Measurements from ENCODE around the gene DCST2. TPM values are rescaled to one million over a fixed set of nuclear protein-coding genes. Genes with fewer than 3 reads are reported as not detected.

The DCST2 gene
- total RNA-seq, 1 experiment from 2014 or later, result 0.18 TPM

GRCh38 chr1:155077346-155077745 is 43.8 kb upstream of the DCST2 start:
- no peak for DNase-seq
- Histone ChIP-seq H2AFZ (ENCODE audit: low read length) (no peak overlapping the region), H3K36me3 (ENCODE audit: low read depth, low read length) (no peaks in the 10 kb centered on the region), H3K79me2 (ENCODE audit: low read length) (no peaks in the 10 kb centered on the region), H3K9ac (ENCODE audit: low read length) (no peak overlapping the region), H3K4me3 (ENCODE audit: low read length) (no peak overlapping the region), H4K20me1 (ENCODE audit: low read length) (no peaks in the 10 kb centered on the region), H3K9me3 (ENCODE audit: low read length) (no peaks in the 10 kb centered on the region), H3K27me3 (ENCODE audit: low read length) (peaks cover 35% of the 10 kb centered on the region), H3K27ac (ENCODE audit: low read length) (no peak overlapping the region), H3K9me2 (replicated peaks; ENCODE audit: low read length) (no peaks in the 10 kb centered on the region), H3F3A (ENCODE audit: low read length, unreplicated experiment) (no peaks in the 10 kb centered on the region), H3K4me1 (ENCODE audit: insufficient read depth, low read length) (peaks cover 44% of the 10 kb centered on the region), H3K4me2 (ENCODE audit: low read length) (no peak overlapping the region)
- intact Hi-C loops (cut with micrococcal nuclease), result no loop called here
- CTCF ChIA-PET, result no interaction called here
- no TSS peak for BruUV-seq (replicated peaks)
- POLR2A ChIA-PET (ENCODE audit: unreplicated experiment), result interaction anchor here (0.5 kb wide), 1 partner anchor 24 kb away, joined by 12 read pairs; no protein-coding TSS in a partner anchor
- no peak for TF ChIP-seq CTCF (conservative IDR thresholded peaks at IDR 0.05; ENCODE audit: low read depth, low read length)
- TF ChIP-seq EZH2 (IDR thresholded peaks at IDR 0.05; ENCODE audit: low read length, unreplicated experiment), result no peak
- no peak for TF ChIP-seq EZH2phosphoT487 (IDR thresholded peaks at IDR 0.05; ENCODE audit: borderline replicate concordance, low read length)
- ATAC-seq, result no peak

- no peak for TF ChIP-seq CTCF (conservative IDR thresholded peaks at IDR 0.05; ENCODE audit: low read depth, low read length)
- no peak for TF ChIP-seq EZH2 (IDR thresholded peaks at IDR 0.05; ENCODE audit: low read length, unreplicated experiment)
- TF ChIP-seq EZH2phosphoT487 (IDR thresholded peaks at IDR 0.05; ENCODE audit: borderline replicate concordance, low read length), result no peak
- Histone ChIP-seq H3K4me2 (ENCODE audit: low read length) (no peak overlapping the region), H3K9me3 (ENCODE audit: low read length) (no peaks in the 10 kb centered on the region), H3K36me3 (ENCODE audit: low read depth, low read length) (no peaks in the 10 kb centered on the region), H3K9ac (ENCODE audit: low read length) (no peak overlapping the region), H4K20me1 (ENCODE audit: low read length) (no peaks in the 10 kb centered on the region), H3K9me2 (replicated peaks; ENCODE audit: low read length) (no peaks in the 10 kb centered on the region), H3F3A (ENCODE audit: low read length, unreplicated experiment) (no peaks in the 10 kb centered on the region), H3K27ac (ENCODE audit: low read length) (no peak overlapping the region), H3K4me3 (ENCODE audit: low read length) (no peak overlapping the region), H3K27me3 (ENCODE audit: low read length) (peaks cover 25% of the 10 kb centered on the region), H3K4me1 (ENCODE audit: insufficient read depth, low read length) (peaks cover 36% of the 10 kb centered on the region), H2AFZ (ENCODE audit: low read length) (no peak overlapping the region), H3K79me2 (ENCODE audit: low read length) (no peaks in the 10 kb centered on the region)
- CTCF ChIA-PET, result no interaction called here
- BruUV-seq (replicated peaks), result no TSS peak
- intact Hi-C loops (cut with micrococcal nuclease), result no loop called here
- POLR2A ChIA-PET (ENCODE audit: unreplicated experiment), result interaction anchor here (0.6 kb wide), 1 partner anchor 28 kb away, joined by 4 read pairs; no protein-coding TSS in a partner anchor
- ATAC-seq, result no peak
- no peak for DNase-seq
Observed at GRCh38 chr1:155076371-155076770, 42.8 kb upstream of the DCST2 start.

DNA sequence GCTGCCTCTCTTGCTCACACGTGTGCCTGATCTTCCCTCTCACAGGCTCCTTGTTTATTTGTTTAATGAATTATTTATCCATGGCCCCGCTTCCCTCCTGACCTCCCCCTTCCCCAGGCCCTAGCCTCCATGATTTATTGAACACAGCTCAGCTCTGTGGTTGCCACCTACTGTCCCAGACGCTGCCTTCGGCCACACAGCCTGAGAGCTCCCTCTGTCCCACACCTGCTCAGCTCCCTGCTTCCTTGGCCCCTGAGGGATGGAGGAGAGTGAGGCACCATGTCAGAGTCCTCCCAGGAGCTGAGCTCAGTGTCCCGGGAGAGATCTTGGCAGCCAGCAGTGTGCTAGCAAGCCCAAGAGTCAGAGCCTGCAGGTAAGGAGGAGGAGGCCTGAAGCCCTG is 42.0 kb upstream of the DCST2 start:
- Histone ChIP-seq H4K20me1 (ENCODE audit: low read length) (no peaks in the 10 kb centered on the region), H3K79me2 (ENCODE audit: low read length) (no peaks in the 10 kb centered on the region), H3K27me3 (ENCODE audit: low read length) (peaks cover 17% of the 10 kb centered on the region), H3K4me3 (ENCODE audit: low read length) (no peak overlapping the region), H3K36me3 (ENCODE audit: low read depth, low read length) (no peaks in the 10 kb centered on the region), H3K4me2 (ENCODE audit: low read length) (no peak overlapping the region), H3K27ac (ENCODE audit: low read length) (no peak overlapping the region), H3F3A (ENCODE audit: low read length, unreplicated experiment) (no peaks in the 10 kb centered on the region), H3K9ac (ENCODE audit: low read length) (no peak overlapping the region), H3K9me3 (ENCODE audit: low read length) (no peaks in the 10 kb centered on the region), H3K4me1 (ENCODE audit: insufficient read depth, low read length) (peaks cover 35% of the 10 kb centered on the region), H2AFZ (ENCODE audit: low read length) (no peak overlapping the region), H3K9me2 (replicated peaks; ENCODE audit: low read length) (no peaks in the 10 kb centered on the region)
- no peak for DNase-seq
- POLR2A ChIA-PET (ENCODE audit: unreplicated experiment), result no interaction called here
- no peak for ATAC-seq
- CTCF ChIA-PET, result interaction anchor here (0.5 kb wide), 1 partner anchor 11 kb away, joined by 3 read pairs; no protein-coding TSS in a partner anchor
- intact Hi-C loops (cut with micrococcal nuclease), result no loop called here
- BruUV-seq (replicated peaks), result no TSS peak
- TF ChIP-seq EZH2phosphoT487 (IDR thresholded peaks at IDR 0.05; ENCODE audit: borderline replicate concordance, low read length) (no peak), CTCF (conservative IDR thresholded peaks at IDR 0.05; ENCODE audit: low read depth, low read length) (no peak), EZH2 (IDR thresholded peaks at IDR 0.05; ENCODE audit: low read length, unreplicated experiment) (no peak)

Measured in PC-3 (cell line).